Stimulated activated CD8-positive, alpha-beta memory T cell treated with anti-CD3 and anti-CD28 coated beads, Interleukin-4, amount 100 ng/mL, for 48 hours (primary cell): Measurements from ENCODE around the gene OR6C2.
"Not testable (repeated sequence)": the region's sequence is repeated elsewhere in the genome, so short reads cannot be mapped to it uniquely, and the experiment has no call there.

Experiments
- DNase-seq: peaks from one replicate; pipeline ENCODE4 v3.0.0-alpha.2; 2020

The OR6C2 gene

GRCh38 chr12:55479136-55479535 is 35.3 kb downstream of the OR6C2 start:
- DNase-seq, result not testable (repeated sequence)

DNA sequence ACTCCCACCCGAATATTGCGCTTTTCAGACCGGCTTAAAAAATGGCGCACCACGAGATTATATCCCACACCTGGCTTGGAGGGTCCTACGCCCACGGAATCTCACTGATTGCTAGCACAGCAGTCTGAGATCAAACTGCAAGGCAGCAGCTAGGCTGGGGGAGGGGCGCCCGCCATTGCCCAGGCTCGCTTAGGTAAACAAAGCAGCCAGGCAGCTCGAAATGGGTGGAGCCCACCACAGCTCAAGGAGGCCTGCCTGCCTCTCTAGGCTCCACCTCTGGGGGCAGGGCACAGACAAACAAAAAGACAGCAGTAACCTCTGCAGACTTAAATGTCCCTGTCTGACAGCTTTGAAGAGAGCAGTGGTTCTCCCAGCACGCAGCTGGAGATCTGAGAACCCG is 40.4 kb downstream of the OR6C2 start:
- DNase-seq, result not testable (repeated sequence)

GRCh38 chr12:55492078-55492477 is 48.2 kb downstream of the OR6C2 start, which contains the start of gene OR6C68:
Gene OR6C68, plus strand, starts transcription at chr12:55492378. Its CDS starts 0 bp downstream, at chr12:55492378.
- DNase-seq, result no peak

- DNase-seq, result no peak
Observed at GRCh38 chr12:55495490-55495889, 51.6 kb downstream of the OR6C2 start.

DNA sequence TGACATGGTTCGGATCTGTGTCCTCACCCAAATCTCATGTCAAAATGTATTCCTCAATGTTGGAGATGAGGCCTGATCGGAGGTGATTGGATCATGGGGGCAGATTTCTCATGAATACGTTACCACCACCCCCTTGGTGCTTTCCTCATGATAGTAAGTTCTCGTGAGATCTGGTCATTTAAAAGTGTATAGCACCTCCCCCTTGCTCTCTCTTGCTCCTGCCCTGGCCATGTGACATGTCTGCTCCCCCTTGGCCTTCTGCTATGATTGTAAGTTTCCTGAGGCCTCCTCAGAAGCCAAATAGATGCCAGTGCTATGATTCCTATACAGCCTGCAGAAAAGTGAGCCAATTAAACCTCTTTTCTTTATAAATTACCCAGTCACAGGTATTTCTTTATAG is 55.4 kb downstream of the OR6C2 start:
- no peak for DNase-seq

DNA sequence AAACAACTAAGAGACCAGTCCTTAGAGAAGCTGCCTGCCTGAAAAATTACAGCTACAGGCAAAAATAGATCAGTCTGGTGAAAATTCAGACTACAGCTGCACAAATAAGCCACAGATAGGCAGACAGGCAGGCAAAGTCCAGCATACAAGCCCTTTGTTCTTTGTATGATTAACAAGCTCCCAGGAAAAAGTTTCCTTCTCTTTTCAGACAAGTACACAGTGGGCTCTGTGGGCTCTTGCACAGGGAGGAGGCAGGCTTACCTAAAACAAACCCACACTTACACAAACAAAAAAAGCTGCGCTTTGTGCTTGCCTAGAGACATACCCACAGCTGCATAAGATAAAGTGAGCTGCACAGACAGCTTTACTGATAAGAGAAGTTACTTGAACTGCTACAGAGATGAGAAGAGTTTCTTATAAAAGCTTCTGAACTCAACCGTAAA is 56.0 kb downstream of the OR6C2 start:
- DNase-seq, result no peak

- no peak for DNase-seq
Observed at GRCh38 chr12:55501601-55502000, 57.7 kb downstream of the OR6C2 start.
